SK-N-SH (cell line): ENCODE measurements around the gene GPR17. TPM values are rescaled to one million over a fixed set of nuclear protein-coding genes. Genes with fewer than 3 reads are reported as not detected.

Source experiments
- CTCF ChIA-PET: fragments of 300-600, 350-600 bp; formaldehyde crosslinking; extraction: SDS; loops from one replicate; lab custom pipeline; 2021; lab: Yijun Ruan, JAX
- POLR2A ChIA-PET: fragments of 350-600 bp; sonication (Branson Sonifier 250); formaldehyde crosslinking; extraction: SDS; loops from one replicate; lab custom pipeline; 2020; ENCODE audit warnings: antibody characterized with exemption, inconsistent platforms; lab: Yijun Ruan, JAX
- DNase-seq: peaks from one replicate; pipeline ENCODE4 v3.0.0; 2012
- H2AFZ ChIP-seq: fragments of 200-600 bp; sonication (generic); 2 replicates; pipeline ENCODE4 v1.8.1; 2016; ENCODE audit warnings: antibody characterized with exemption, mild to moderate bottlenecking, low read depth
- H3F3A ChIP-seq: fragments of 200-600 bp; sonication (generic); replicated peaks from 2 replicates; pipeline ENCODE3; 2016; ENCODE audit warnings: antibody characterized with exemption, mild to moderate bottlenecking; ENCODE audit not compliant: insufficient read depth
- H3K27ac ChIP-seq, 2 experiments: fragments of 200-500 bp in 1 of 2; fragments of 200-600 bp in 1 of 2; sonication (Bioruptor generic) in 1 of 2; sonication (generic), shearing (Covaris generic) in 1 of 2; 2 replicates each; pipeline versions ENCODE4 v1.5.1 to v1.6.1; 2014 to 2016; ENCODE audit warnings: low read depth in 2 of 2, inconsistent platforms in 1 of 2, low read length in 1 of 2, mild to moderate bottlenecking in 1 of 2, mixed read lengths in 1 of 2
- H3K27me3 ChIP-seq: fragments of 200-600 bp; sonication (generic), shearing (Covaris generic); 2 replicates; pipeline ENCODE4 v1.6.1; 2016; ENCODE audit warnings: mixed run types; ENCODE audit not compliant: insufficient read depth
- H3K36me3 ChIP-seq, 2 experiments: fragments of 200-500 bp in 1 of 2; fragments of 200-600 bp in 1 of 2; sonication (Bioruptor generic) in 1 of 2; sonication (generic) in 1 of 2; replicated peaks in 1 of 2; 2 replicates each; pipeline versions ENCODE3 to v1.5.1; 2014 to 2016; ENCODE audit warnings: low read length in 1 of 2, mild to moderate bottlenecking in 1 of 2; ENCODE audit not compliant: insufficient read depth in 2 of 2, control insufficient read depth in 1 of 2
- H3K4me1 ChIP-seq, 2 experiments: fragments of 200-500 bp in 1 of 2; fragments of 200-600 bp in 1 of 2; sonication (Bioruptor generic) in 1 of 2; sonication (generic), shearing (Covaris generic) in 1 of 2; 2 replicates each; pipeline versions ENCODE4 v1.5.1 to v1.6.1; 2014 to 2016; ENCODE audit warnings: low read depth in 1 of 2, low read length in 1 of 2, mixed run types in 1 of 2; ENCODE audit not compliant: insufficient read depth in 2 of 2, control insufficient read depth in 1 of 2
- H3K4me2 ChIP-seq: fragments of 200-600 bp; sonication (generic), shearing (Covaris generic); 2 replicates; pipeline ENCODE4 v1.6.1; 2017; ENCODE audit warnings: mixed run types
- H3K4me3 ChIP-seq, 2 experiments: fragments of 200-500 bp in 1 of 2; fragments of 200-600 bp in 1 of 2; sonication (Bioruptor generic) in 1 of 2; sonication (generic), shearing (Covaris generic) in 1 of 2; 2 replicates each; pipeline versions ENCODE4 v1.5.1 to v1.8.1; 2014 to 2016; ENCODE audit warnings: low read depth in 2 of 2, inconsistent platforms in 1 of 2, low read length in 1 of 2, mild to moderate bottlenecking in 1 of 2, mixed read lengths in 1 of 2, moderate library complexity in 1 of 2
- H3K79me2 ChIP-seq: fragments of 200-600 bp; sonication (generic); 2 replicates; pipeline ENCODE4 v1.8.1; 2017; ENCODE audit warnings: mild to moderate bottlenecking; ENCODE audit not compliant: insufficient read depth
- H3K9ac ChIP-seq: fragments of 200-600 bp; sonication (generic); 2 replicates; pipeline ENCODE4 v1.6.1; 2017; ENCODE audit warnings: mixed run types
- H3K9me2 ChIP-seq: fragments of 200-600 bp; sonication (generic); 2 replicates; pipeline ENCODE4 v1.6.1; 2017; ENCODE audit warnings: mixed run types
- H3K9me3 ChIP-seq: fragments of 200-600 bp; sonication (generic); 2 replicates; pipeline ENCODE4 v1.6.1; 2017; ENCODE audit warnings: mixed run types, mild to moderate bottlenecking, moderate library complexity
- H4K20me1 ChIP-seq: fragments of 200-600 bp; sonication (generic); 2 replicates; pipeline ENCODE4 v1.6.1; 2017; ENCODE audit warnings: mild to moderate bottlenecking, mixed run types; ENCODE audit not compliant: insufficient read depth
- ELF1 ChIP-seq: IDR thresholded peaks from 2 replicates; pipeline ENCODE4 v1.4.0; 2012
- EP300 ChIP-seq, 2 experiments: IDR thresholded peaks; 2 replicates each; pipeline versions ENCODE4 v1.4.0 to v1.6.1; 2012; ENCODE audit warnings: borderline replicate concordance in 1 of 2, low read depth in 1 of 2, low read length in 1 of 2
- FOSL2 ChIP-seq: IDR thresholded peaks from 2 replicates; pipeline ENCODE4 v1.4.0; 2012; ENCODE audit warnings: low read depth, mild to moderate bottlenecking, moderate library complexity, borderline replicate concordance
- GABPA ChIP-seq: IDR thresholded peaks from 2 replicates; pipeline ENCODE4 v1.4.0; 2012; ENCODE audit warnings: low read depth, mild to moderate bottlenecking
- JUND ChIP-seq: IDR thresholded peaks from 2 replicates; pipeline ENCODE4 v1.4.0; 2012
- NRF1 ChIP-seq: IDR thresholded peaks from 2 replicates; pipeline ENCODE4 v1.6.1; 2012; ENCODE audit warnings: low read depth, mild to moderate bottlenecking, low read length
- POLR2AphosphoS5 ChIP-seq: IDR thresholded peaks from 2 replicates; pipeline ENCODE4 v1.6.1; 2012; ENCODE audit warnings: low read depth, low read length
- RAD21 ChIP-seq: IDR thresholded peaks from 2 replicates; pipeline ENCODE4 v1.6.1; 2012; ENCODE audit warnings: mild to moderate bottlenecking, low read length
- RCOR1 ChIP-seq: fragments of 150-350 bp; IDR thresholded peaks from 2 replicates; pipeline ENCODE4 v1.6.1; 2017; ENCODE audit warnings: antibody characterized with exemption, low read length
- RXRA ChIP-seq: IDR thresholded peaks from 2 replicates; pipeline ENCODE4 v1.4.0; 2012; ENCODE audit warnings: low read depth, mild to moderate bottlenecking, borderline replicate concordance
- SIN3A ChIP-seq: IDR thresholded peaks from 2 replicates; pipeline ENCODE4 v1.6.1; 2012; ENCODE audit warnings: low read depth, mild to moderate bottlenecking, low read length, moderate library complexity, borderline replicate concordance
- SMC3 ChIP-seq: IDR thresholded peaks from 2 replicates; pipeline ENCODE4 v1.6.1; 2012; ENCODE audit warnings: low read depth, low read length, improper control_type of control experiment
- TCF12 ChIP-seq: IDR thresholded peaks from 2 replicates; pipeline ENCODE4 v1.4.0; 2012
- TEAD4 ChIP-seq: IDR thresholded peaks from 2 replicates; pipeline ENCODE4 v1.4.0; 2012; ENCODE audit warnings: mild to moderate bottlenecking, borderline replicate concordance; ENCODE audit not compliant: insufficient read depth
- WGBS: methylation state at CpG from one replicate; pipeline ENCODE4 v1.1.6; 2017; ENCODE audit warnings: low lambda C conversion rate; 5-methylcytosine and 5-hydroxymethylcytosine counted together
- polyA plus RNA-seq, 3 experiments: library from polyadenylated mRNA; depleted of rRNA; stranded (reverse); fragments of >200 nt; gene quantifications; 2 replicates each; pipeline ENCODE4 v1.2.3, GENCODE V29; 2012
- TF ChIP-seq, protein P1 (sequence below): IDR thresholded peaks from 2 replicates; pipeline ENCODE4 v1.6.1; 2012; ENCODE audit warnings: mild to moderate bottlenecking, low read depth, low read length, moderate library complexity
- TF ChIP-seq, protein P2 (sequence below): fragments of 150-350 bp; IDR thresholded peaks from 2 replicates; pipeline ENCODE4 v1.6.1; 2017; ENCODE audit warnings: antibody characterized with exemption, low read length, low read depth, borderline replicate concordance
- TF ChIP-seq, protein P3 (sequence below): IDR thresholded peaks from 2 replicates; pipeline ENCODE4; 2012
- TF ChIP-seq, protein P4 (sequence below): IDR thresholded peaks from 2 replicates; pipeline ENCODE4 v1.4.0; 2012; ENCODE audit warnings: low read depth, borderline replicate concordance

The GPR17 gene
- polyA plus RNA-seq, 1 of the 3 experiments (the other 2 are of a cell fraction), result 0.03 TPM

DNA sequence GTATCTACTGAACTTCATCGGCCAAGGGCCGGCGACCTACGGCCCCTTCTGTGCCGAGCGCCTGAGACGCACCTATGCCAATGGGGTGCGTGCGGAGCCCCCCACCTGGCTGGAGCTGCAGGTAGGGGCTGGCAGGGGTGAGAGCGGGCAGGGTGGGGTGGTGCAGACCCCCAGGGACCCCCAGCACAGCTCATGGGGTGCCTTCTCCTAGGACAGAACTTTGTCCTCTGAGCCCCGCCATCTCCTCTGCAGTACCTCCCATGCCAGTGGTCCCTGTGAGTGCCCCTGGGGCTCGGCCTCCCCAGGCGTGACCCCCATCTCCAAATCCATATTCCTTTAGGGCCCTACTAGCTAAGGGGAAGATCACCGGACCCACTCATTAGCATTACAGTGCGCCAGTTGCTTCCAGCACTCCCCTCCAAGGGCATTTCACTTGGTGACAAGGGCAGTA lies 23.9 kb upstream of the GPR17 start:
- no peaks in the 10 kb centered on the region for H3K9me3 ChIP-seq
- no peak overlapping the region for H3K4me2 ChIP-seq
- WGBS, result 92% methylated on average over 13 of the region's 15 CpGs
- no peak overlapping the region for H3K4me3 ChIP-seq
- CTCF ChIA-PET, result interaction anchor here (0.7 to 1.1 kb wide), 2 partner anchors 28 to 31 kb away, joined by 3 to 4 read pairs; no protein-coding TSS in a partner anchor
- H3F3A ChIP-seq, result no peaks in the 10 kb centered on the region
- no peaks in the 10 kb centered on the region for H3K9me2 ChIP-seq
- no peaks in the 10 kb centered on the region for H3K79me2 ChIP-seq
- peak; percentile 14 for DNase-seq
- H4K20me1 ChIP-seq, result no peaks in the 10 kb centered on the region
- TF ChIP-seq, protein P1, sequence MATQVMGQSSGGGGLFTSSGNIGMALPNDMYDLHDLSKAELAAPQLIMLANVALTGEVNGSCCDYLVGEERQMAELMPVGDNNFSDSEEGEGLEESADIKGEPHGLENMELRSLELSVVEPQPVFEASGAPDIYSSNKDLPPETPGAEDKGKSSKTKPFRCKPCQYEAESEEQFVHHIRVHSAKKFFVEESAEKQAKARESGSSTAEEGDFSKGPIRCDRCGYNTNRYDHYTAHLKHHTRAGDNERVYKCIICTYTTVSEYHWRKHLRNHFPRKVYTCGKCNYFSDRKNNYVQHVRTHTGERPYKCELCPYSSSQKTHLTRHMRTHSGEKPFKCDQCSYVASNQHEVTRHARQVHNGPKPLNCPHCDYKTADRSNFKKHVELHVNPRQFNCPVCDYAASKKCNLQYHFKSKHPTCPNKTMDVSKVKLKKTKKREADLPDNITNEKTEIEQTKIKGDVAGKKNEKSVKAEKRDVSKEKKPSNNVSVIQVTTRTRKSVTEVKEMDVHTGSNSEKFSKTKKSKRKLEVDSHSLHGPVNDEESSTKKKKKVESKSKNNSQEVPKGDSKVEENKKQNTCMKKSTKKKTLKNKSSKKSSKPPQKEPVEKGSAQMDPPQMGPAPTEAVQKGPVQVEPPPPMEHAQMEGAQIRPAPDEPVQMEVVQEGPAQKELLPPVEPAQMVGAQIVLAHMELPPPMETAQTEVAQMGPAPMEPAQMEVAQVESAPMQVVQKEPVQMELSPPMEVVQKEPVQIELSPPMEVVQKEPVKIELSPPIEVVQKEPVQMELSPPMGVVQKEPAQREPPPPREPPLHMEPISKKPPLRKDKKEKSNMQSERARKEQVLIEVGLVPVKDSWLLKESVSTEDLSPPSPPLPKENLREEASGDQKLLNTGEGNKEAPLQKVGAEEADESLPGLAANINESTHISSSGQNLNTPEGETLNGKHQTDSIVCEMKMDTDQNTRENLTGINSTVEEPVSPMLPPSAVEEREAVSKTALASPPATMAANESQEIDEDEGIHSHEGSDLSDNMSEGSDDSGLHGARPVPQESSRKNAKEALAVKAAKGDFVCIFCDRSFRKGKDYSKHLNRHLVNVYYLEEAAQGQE, result no peak
- no peak for TF ChIP-seq SIN3A
- no peak for TF ChIP-seq NRF1
- TF ChIP-seq, protein P2, sequence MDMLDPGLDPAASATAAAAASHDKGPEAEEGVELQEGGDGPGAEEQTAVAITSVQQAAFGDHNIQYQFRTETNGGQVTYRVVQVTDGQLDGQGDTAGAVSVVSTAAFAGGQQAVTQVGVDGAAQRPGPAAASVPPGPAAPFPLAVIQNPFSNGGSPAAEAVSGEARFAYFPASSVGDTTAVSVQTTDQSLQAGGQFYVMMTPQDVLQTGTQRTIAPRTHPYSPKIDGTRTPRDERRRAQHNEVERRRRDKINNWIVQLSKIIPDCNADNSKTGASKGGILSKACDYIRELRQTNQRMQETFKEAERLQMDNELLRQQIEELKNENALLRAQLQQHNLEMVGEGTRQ, result no peak
- TF ChIP-seq TEAD4, result no peak
- no peak for TF ChIP-seq RXRA
- no peak for TF ChIP-seq GABPA
- no peak for TF ChIP-seq POLR2AphosphoS5
- no peak for TF ChIP-seq TCF12
- TF ChIP-seq, protein P3, sequence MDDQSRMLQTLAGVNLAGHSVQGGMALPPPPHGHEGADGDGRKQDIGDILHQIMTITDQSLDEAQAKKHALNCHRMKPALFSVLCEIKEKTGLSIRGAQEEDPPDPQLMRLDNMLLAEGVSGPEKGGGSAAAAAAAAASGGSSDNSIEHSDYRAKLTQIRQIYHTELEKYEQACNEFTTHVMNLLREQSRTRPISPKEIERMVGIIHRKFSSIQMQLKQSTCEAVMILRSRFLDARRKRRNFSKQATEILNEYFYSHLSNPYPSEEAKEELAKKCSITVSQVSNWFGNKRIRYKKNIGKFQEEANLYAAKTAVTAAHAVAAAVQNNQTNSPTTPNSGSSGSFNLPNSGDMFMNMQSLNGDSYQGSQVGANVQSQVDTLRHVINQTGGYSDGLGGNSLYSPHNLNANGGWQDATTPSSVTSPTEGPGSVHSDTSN, result no peak
- no peak overlapping the region for H2AFZ ChIP-seq
- POLR2A ChIA-PET, result no interaction called here
- no peak overlapping the region for H3K27ac ChIP-seq
- no peaks in the 10 kb centered on the region for H3K36me3 ChIP-seq
- H3K9ac ChIP-seq, result no peak overlapping the region
- H3K27me3 ChIP-seq, result no peaks in the 10 kb centered on the region
- no peaks in the 10 kb centered on the region for H3K4me1 ChIP-seq

DNA sequence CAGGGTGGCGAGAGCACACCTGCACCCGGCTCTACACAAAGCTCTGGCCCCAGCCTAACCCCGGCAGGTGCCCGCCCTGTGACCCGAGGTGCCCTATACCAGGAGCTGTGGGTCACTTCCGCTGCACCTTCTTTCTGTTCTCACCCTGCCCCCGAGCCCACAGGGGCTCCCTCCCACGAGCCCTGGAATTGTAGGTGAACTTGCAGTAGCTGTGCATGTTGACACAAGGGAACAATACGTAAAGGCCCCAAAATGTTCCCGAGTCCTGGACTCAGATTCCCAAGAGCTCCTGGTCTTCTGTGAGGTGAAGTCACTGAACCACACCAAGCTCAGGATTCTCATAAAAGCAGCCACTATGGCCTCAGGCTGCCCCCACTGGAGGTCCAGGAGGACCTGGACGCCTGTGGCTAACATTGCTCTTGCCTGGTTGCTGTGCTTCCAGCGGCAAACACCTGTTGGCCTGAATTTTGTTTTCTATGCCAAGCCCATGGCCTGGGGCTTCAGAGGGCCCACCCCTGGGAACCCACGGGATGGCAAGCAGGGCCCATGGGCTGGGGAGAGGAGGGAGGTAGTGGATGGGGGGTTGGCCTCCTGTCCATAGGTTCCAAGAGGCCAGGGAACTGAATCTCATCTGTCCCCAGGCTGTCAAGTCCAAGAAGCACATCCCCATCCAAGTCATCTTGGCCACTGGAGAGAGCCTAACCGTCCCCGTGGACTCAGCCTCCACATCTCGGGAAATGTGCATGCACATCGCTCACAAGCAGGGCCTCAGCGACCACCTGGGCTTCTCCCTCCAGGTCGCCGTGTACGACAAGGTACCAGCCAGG lies 23.2 kb upstream of the GPR17 start:
- no peaks in the 10 kb centered on the region for H3K36me3 ChIP-seq
- no peak overlapping the region for H3K27ac ChIP-seq
- 88% methylated on average over 16 of the region's 21 CpGs for WGBS
- H3K4me3 ChIP-seq, result no peak overlapping the region
- H3K27me3 ChIP-seq, result no peaks in the 10 kb centered on the region
- H3K4me2 ChIP-seq, result no peak overlapping the region
- no peaks in the 10 kb centered on the region for H3F3A ChIP-seq
- H2AFZ ChIP-seq, result no peak overlapping the region
- no peaks in the 10 kb centered on the region for H4K20me1 ChIP-seq
- H3K4me1 ChIP-seq, result no peaks in the 10 kb centered on the region
- CTCF ChIA-PET, result interaction anchor here (0.7 to 1.1 kb wide), 2 partner anchors 27 to 32 kb away, joined by 3 to 4 read pairs; no protein-coding TSS in a partner anchor
- H3K9ac ChIP-seq, result no peak overlapping the region
- H3K9me2 ChIP-seq, result no peaks in the 10 kb centered on the region
- POLR2A ChIA-PET, result no interaction called here
- no peaks in the 10 kb centered on the region for H3K79me2 ChIP-seq
- DNase-seq, result peak; percentile 27
- no peaks in the 10 kb centered on the region for H3K9me3 ChIP-seq
- TF ChIP-seq SIN3A (no peak), FOSL2 (no peak), RAD21 (no peak), TCF12 (no peak), ELF1 (no peak), RCOR1 (no peak), JUND (no peak), EP300 (IDR thresholded peaks at IDR 0.05; ENCODE audit: borderline replicate concordance in 1 of 2, low read depth in 1 of 2, low read length in 1 of 2) (no peak), SMC3 (no peak), TEAD4 (no peak)
- TF ChIP-seq, protein P4, sequence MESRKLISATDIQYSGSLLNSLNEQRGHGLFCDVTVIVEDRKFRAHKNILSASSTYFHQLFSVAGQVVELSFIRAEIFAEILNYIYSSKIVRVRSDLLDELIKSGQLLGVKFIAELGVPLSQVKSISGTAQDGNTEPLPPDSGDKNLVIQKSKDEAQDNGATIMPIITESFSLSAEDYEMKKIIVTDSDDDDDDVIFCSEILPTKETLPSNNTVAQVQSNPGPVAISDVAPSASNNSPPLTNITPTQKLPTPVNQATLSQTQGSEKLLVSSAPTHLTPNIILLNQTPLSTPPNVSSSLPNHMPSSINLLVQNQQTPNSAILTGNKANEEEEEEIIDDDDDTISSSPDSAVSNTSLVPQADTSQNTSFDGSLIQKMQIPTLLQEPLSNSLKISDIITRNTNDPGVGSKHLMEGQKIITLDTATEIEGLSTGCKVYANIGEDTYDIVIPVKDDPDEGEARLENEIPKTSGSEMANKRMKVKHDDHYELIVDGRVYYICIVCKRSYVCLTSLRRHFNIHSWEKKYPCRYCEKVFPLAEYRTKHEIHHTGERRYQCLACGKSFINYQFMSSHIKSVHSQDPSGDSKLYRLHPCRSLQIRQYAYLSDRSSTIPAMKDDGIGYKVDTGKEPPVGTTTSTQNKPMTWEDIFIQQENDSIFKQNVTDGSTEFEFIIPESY, result no peak
